Ishikawa (cell line): ENCODE results near the gene TCP1.

ENCODE experiments used
- CEBPB ChIP-seq: IDR thresholded peaks from 2 replicates; pipeline ENCODE4 v1.6.1; 2012
- CREB1 ChIP-seq: IDR thresholded peaks from 2 replicates; pipeline ENCODE4 v1.6.1; 2012; ENCODE audit warnings: low read depth
- EGR1 ChIP-seq: IDR thresholded peaks from 2 replicates; pipeline ENCODE4 v1.6.1; 2012
- EP300 ChIP-seq: IDR thresholded peaks from 2 replicates; pipeline ENCODE4 v1.6.1; 2012; ENCODE audit warnings: borderline replicate concordance
- FOXM1 ChIP-seq: IDR thresholded peaks from 2 replicates; pipeline ENCODE4 v1.6.1; 2012; ENCODE audit warnings: low read depth, borderline replicate concordance
- MAX ChIP-seq: IDR thresholded peaks from 2 replicates; pipeline ENCODE4 v1.6.1; 2012
- RAD21 ChIP-seq: IDR thresholded peaks from 2 replicates; pipeline ENCODE4 v1.6.1; 2012; ENCODE audit warnings: low read depth
- REST ChIP-seq: IDR thresholded peaks from 2 replicates; pipeline ENCODE4 v1.6.1; 2012; ENCODE audit warnings: low read depth, mild to moderate bottlenecking
- TAF1 ChIP-seq: IDR thresholded peaks from 2 replicates; pipeline ENCODE4 v1.6.1; 2012; ENCODE audit warnings: low read depth, mild to moderate bottlenecking
- TCF12 ChIP-seq: IDR thresholded peaks from 2 replicates; pipeline ENCODE4 v1.6.1; 2012; ENCODE audit warnings: low read depth
- TEAD4 ChIP-seq: IDR thresholded peaks from 2 replicates; pipeline ENCODE4 v1.6.1; 2012
- USF1 ChIP-seq: IDR thresholded peaks from 2 replicates; pipeline ENCODE4 v1.6.1; 2012
- YY1 ChIP-seq: IDR thresholded peaks from 2 replicates; pipeline ENCODE4 v1.6.1; 2012; ENCODE audit warnings: low read depth
- ZBTB7A ChIP-seq: IDR thresholded peaks from 2 replicates; pipeline ENCODE4 v1.6.1; 2012; ENCODE audit warnings: low read depth

- no peak for TF ChIP-seq REST
- no peak for TF ChIP-seq YY1
- no peak for TF ChIP-seq RAD21
- no peak for TF ChIP-seq CEBPB
- TF ChIP-seq EGR1 = no peak
- TF ChIP-seq MAX = no peak
- no peak for TF ChIP-seq TAF1
- no peak for TF ChIP-seq CREB1
- TF ChIP-seq EP300 = no peak
- no peak for TF ChIP-seq TCF12
- TF ChIP-seq TEAD4 = no peak
- TF ChIP-seq ZBTB7A = no peak
- TF ChIP-seq USF1 = no peak
- TF ChIP-seq FOXM1 = no peak
Observed at GRCh38 chr6:159790956-159791598, 1.7 kb upstream of the TCP1 start.
